Measurements from ENCODE around the gene NUS1.
"Not testable (repeated sequence)": the region's sequence is repeated elsewhere in the genome, so short reads cannot be mapped to it uniquely, and the experiment has no call there.

Gene NUS1

DNA sequence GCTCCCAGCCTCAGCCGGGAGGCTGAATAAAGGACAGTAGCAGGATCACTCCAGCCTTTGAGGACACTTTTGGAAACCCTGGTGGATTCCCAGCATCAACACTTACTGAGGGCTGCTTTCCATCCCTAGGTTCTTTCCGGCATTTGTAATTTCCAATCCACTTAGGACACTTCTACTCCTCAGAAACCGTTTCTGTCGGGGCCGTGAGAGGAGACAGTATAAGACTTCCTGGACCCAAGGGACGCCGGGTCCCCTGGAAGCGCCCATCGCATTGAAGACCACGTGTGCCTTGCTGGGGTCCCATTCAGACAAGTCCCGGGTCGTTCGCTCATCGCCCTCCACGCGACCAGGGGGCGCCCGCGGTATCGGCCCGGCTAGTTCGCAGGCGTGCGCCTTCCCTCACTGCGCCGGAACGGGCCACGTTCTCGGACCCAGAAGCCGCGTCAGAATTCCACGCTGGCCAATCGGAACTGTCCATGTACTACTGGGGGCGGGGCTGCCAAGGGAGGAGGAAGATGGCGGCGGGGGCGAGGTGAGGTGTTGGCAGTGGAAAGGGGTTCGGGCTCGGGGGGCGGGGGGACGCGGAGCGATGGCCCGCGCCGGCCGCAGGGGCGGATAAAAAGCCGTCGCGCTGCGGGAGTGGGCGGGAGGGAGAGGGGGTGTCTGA, at the start of gene NUS1:
Gene NUS1, plus strand, starts transcription at position 479 of the 667 bp plus-strand sequence. CDS start 202 bp downstream, outside the sequence.
- Mint-ChIP-seq H3K27ac (peak within 1 kb of the TSS; percentile 98), H3K36me3 (ENCODE audit: low read depth) (peaks cover 42% of the 10 kb centered on the region), H3K9me3 (no peaks in the 10 kb centered on the region), H3K27me3 (no peaks in the 10 kb centered on the region), H3K4me1 (ENCODE audit: low read depth) (peaks cover 49% of the 10 kb centered on the region), H3K4me3 (peak within 1 kb of the TSS; percentile 94)

DNA sequence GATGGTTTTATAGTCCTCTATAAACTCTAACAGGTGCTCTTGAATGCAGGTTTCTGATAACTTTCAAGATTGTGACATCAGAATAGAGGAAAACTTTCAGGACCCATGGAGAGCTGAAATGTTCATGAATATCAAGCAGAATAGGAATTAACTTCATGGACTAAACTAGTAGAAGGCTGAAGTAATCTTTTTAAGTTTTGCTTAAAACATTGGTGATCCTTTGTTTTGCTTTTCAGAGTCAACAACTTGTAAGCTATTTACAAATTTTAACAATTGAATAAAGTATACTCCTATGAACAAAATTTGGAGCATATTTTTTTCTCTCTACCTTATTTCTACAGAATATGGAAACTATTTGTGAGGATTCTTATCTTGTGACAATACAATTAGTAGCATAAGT, 47.7 kb upstream of the NUS1 start:
- Mint-ChIP-seq H3K9me3 (peaks cover 13% of the 10 kb centered on the region), H3K27me3 (peaks cover 22% of the 10 kb centered on the region), H3K36me3 (ENCODE audit: low read depth) (peaks cover 21% of the 10 kb centered on the region), H3K4me3 (no peak overlapping the region), H3K4me1 (ENCODE audit: low read depth) (no peaks in the 10 kb centered on the region), H3K27ac (no peak overlapping the region)

DNA sequence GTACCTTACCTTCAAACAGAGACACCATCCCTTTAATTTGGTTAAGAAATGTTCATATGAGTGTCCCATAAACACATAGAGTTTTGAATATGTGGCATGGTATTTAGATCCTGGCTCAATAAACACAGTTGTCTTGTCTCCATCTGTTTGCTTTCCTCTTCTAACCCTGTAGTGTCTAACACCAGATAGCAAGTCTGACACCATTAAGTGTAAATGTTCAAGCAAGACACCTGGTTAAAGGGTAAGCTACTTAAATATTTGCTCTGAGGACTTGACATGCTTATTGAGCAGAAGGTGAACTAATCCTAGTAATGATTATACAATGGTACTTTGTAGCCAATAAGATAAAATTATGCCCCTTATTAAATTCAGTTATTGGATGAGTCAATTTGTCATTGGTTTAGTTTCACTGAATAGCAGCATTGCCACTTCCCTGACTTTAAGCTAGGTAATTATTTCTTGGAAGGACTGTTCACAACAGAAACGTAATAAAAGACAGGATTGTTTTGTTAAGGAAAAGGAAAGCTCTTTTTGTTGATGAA, 46.1 kb upstream of the NUS1 start:
- H3K9me3 Mint-ChIP-seq = peaks cover 10% of the 10 kb centered on the region
- no peaks in the 10 kb centered on the region for H3K4me1 Mint-ChIP-seq (ENCODE audit: low read depth)
- H3K36me3 Mint-ChIP-seq (ENCODE audit: low read depth) = peaks cover 18% of the 10 kb centered on the region
- H3K27me3 Mint-ChIP-seq = peaks cover 23% of the 10 kb centered on the region
- no peak overlapping the region for H3K4me3 Mint-ChIP-seq
- H3K27ac Mint-ChIP-seq = no peak overlapping the region

DNA sequence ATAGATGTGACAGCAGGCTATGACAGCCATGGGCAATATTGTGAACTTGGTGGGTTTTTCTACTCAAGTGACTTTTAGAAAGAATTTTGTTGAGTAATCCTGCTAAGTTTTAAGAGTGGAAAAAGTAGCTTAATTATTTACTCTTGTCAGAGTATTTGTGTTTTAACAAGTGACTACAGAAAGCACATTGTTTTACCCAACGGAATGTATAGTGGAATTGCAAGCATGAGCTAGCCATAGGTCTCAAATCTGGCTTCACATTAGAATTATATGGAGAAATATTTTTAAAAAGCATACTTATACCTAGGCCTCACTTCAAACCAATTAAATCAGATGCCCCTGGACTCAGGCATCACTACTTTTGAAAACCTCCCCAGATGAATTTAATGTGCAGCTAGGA, 37.5 kb upstream of the NUS1 start:
- Mint-ChIP-seq H3K36me3 (ENCODE audit: low read depth) (peaks cover 8% of the 10 kb centered on the region), H3K9me3 (no peaks in the 10 kb centered on the region), H3K27me3 (peaks cover 13% of the 10 kb centered on the region), H3K4me1 (ENCODE audit: low read depth) (no peaks in the 10 kb centered on the region), H3K4me3 (no peak overlapping the region), H3K27ac (no peak overlapping the region)

DNA sequence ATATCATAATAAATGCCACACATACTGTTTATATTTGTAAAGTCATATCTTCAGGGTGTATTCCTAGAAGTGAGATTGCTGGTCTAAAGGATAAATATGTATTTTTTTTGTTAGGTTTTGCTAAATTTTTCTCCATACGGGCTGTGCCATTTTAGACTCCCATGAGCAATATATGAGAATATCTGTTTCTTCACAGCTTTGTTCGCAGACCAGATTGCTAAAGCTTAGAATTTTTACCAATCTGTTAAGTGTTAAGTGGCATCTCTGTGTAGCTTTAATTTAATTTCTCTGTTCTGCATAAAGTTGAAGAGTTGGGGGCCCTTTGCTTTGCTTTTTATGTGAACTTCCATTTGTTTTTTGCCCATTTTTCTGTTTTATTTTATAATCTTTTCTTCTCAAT, 32.3 kb upstream of the NUS1 start:
- Mint-ChIP-seq H3K4me3 (no peak overlapping the region), H3K9me3 (no peaks in the 10 kb centered on the region), H3K36me3 (ENCODE audit: low read depth) (peaks cover 13% of the 10 kb centered on the region), H3K27ac (no peak overlapping the region), H3K27me3 (peaks cover 3% of the 10 kb centered on the region), H3K4me1 (ENCODE audit: low read depth) (no peaks in the 10 kb centered on the region)

DNA sequence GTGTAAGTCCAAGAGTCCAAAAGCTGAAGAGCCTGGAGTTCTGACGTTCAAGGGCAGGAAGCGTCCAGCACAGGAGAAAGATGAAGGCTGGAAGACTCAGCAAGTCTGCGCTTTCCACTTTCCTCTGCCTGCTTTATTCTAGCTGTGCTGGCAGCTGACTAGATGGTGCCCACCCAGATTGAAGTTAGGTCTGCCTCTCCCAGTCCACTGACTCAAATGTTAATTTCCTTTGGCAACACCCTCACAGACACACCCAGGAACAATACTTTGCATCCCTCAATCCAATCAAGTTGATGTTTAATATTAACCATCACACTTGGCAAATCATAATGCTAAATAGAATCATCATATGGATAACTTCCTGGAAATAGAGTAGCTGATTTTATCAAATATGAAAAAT, 23.3 kb upstream of the NUS1 start:
- not testable (repeated sequence) for H3K4me3 Mint-ChIP-seq; H3K27me3 Mint-ChIP-seq; H3K27ac Mint-ChIP-seq; H3K4me1 Mint-ChIP-seq (ENCODE audit: low read depth); H3K9me3 Mint-ChIP-seq
- peaks cover 11% of the 10 kb centered on the region for H3K36me3 Mint-ChIP-seq (ENCODE audit: low read depth)

DNA sequence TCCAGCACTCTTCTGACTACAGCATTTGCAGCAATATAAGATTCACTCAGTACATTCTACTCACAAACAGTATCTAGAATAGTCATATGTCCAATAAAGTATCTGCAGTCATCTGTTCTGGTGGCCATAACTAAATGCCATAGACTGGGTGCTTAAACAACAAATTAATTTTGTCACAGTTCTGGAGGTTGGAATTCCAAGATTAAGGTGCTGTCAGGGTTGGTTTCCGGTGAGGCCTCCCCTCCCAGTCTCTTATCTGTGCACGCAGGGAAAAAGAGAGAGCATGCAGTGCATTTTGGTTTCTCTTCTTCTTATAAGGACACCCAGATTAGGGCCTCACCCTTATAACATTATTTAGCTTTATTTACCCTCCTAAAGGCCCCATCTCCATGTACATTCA, 21.3 kb upstream of the NUS1 start:
- no peak overlapping the region for H3K27ac Mint-ChIP-seq
- no peak overlapping the region for H3K4me3 Mint-ChIP-seq
- H3K9me3 Mint-ChIP-seq = no peaks in the 10 kb centered on the region
- no peaks in the 10 kb centered on the region for H3K27me3 Mint-ChIP-seq
- peaks cover 4% of the 10 kb centered on the region for H3K4me1 Mint-ChIP-seq (ENCODE audit: low read depth)
- H3K36me3 Mint-ChIP-seq (ENCODE audit: low read depth) = peaks cover 14% of the 10 kb centered on the region

DNA sequence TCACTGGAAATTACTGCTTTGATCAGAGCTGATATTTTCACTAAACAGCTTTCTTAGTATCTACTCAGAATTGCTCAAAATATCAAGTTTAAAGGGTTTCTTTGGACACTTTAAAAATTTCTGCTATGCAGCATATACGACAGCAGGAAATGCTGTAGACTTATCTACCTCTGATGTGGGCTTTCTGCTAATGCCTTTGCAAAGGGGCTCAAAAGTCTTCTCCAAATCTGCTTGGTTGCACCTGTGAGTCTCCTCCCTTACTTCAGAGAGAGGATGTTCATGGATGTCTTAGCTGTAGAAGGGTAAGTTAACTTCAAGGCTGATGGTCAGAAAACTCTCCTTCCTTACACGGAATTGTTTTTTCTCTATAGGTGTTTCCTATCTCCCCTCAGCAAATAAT, 19.9 kb upstream of the NUS1 start:
- Mint-ChIP-seq H3K4me1 (ENCODE audit: low read depth) (peaks cover 4% of the 10 kb centered on the region), H3K27ac (no peak overlapping the region), H3K36me3 (ENCODE audit: low read depth) (peaks cover 10% of the 10 kb centered on the region), H3K9me3 (no peaks in the 10 kb centered on the region), H3K4me3 (no peak overlapping the region), H3K27me3 (no peaks in the 10 kb centered on the region)

DNA sequence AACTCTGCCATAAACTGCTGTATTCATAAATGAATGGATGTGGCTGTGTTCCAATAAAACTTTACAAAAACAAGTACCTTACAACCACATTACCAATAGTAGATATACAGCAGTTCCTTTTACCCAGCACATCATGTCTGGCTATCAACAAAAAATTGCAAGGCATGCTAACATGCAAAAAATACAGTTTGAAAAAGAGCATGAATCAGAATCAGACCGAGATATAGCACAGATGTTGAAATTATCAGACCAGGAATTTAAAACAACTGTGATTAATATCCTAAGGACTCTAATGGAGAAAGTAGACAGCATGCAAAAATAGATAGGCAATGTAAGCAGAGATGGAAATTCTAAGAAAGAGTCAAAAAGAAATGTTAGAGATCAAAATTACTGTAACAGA, 8.4 kb upstream of the NUS1 start:
- no peaks in the 10 kb centered on the region for H3K27me3 Mint-ChIP-seq
- no peak overlapping the region for H3K4me3 Mint-ChIP-seq
- H3K27ac Mint-ChIP-seq = no peak overlapping the region
- H3K9me3 Mint-ChIP-seq = no peaks in the 10 kb centered on the region
- peaks cover 10% of the 10 kb centered on the region for H3K36me3 Mint-ChIP-seq (ENCODE audit: low read depth)
- H3K4me1 Mint-ChIP-seq (ENCODE audit: low read depth) = no peaks in the 10 kb centered on the region

DNA sequence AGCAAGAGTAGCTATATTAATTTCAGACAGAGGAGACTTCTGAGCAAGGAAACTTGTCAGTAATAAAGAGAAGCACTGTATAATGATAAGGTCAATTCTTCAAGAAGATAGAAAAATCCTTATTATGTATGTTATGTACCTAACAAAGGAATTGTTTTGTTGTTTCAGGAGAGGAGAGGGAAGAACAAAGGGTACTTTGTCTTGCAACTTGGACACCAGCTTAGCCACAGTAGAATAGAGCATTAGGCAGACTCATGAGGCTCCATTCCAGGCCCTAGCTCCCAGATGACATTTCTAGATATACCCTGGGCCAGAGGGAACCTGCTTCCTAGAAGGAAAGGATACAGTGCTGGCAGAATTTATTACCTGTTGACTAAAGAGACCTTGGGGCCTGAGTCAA, 6.5 kb upstream of the NUS1 start:
- H3K36me3 Mint-ChIP-seq (ENCODE audit: low read depth) = peaks cover 10% of the 10 kb centered on the region
- peaks cover 8% of the 10 kb centered on the region for H3K4me1 Mint-ChIP-seq (ENCODE audit: low read depth)

DNA sequence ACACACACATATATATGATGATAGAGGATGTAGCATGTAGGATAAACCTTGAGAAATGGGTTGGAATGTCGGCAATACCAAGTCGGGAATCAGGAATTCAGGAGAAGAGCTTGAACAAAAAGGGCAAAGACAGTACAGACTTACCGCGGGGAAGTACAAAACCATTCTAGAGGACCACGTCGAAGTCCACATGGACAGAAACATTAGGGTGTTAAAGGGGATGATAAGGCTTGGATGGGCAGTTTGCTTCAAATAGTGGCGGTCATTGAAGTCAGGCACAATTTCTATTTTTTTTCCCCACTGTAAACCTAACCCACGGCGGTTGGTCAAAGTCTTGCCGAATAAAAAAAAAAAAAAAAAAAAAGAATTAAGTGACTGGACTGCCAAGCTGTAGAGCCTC, 766 bp upstream of the NUS1 start:
- H3K27ac Mint-ChIP-seq = peak overlapping the region; percentile 98
- peaks cover 36% of the 10 kb centered on the region for H3K36me3 Mint-ChIP-seq (ENCODE audit: low read depth)
- no peaks in the 10 kb centered on the region for H3K9me3 Mint-ChIP-seq
- peaks cover 43% of the 10 kb centered on the region for H3K4me1 Mint-ChIP-seq (ENCODE audit: low read depth)
- H3K4me3 Mint-ChIP-seq = peak overlapping the region; percentile 94
- H3K27me3 Mint-ChIP-seq = no peaks in the 10 kb centered on the region

More for the DNA sequence above, 6.5 kb upstream of the NUS1 start:
- Mint-ChIP-seq H3K27me3 (no peaks in the 10 kb centered on the region), H3K4me3 (no peak overlapping the region), H3K9me3 (no peaks in the 10 kb centered on the region), H3K27ac (no peak overlapping the region)

DNA sequence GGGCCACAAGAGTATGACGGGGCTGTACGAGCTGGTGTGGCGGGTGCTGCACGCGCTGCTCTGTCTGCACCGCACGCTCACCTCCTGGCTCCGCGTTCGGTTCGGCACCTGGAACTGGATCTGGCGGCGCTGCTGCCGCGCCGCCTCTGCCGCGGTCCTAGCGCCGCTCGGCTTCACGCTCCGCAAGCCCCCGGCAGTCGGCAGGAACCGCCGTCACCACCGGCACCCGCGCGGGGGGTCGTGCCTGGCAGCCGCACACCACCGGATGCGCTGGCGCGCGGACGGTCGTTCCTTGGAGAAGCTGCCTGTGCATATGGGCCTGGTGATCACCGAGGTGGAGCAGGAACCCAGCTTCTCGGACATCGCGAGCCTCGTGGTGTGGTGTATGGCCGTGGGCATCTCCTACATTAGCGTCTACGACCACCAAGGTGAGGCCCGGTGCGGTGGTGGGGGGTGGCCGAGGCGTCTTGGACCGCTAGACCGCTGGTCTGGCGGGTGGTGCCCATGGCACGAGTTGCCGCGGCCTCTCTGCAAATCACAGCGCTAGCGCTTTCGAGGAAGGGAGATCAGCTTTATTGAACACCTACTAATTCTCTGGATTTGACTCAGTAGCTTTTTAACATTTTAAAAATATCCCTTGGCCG, 511 bp downstream of the NUS1 start:
- not testable (repeated sequence) for H3K27me3 Mint-ChIP-seq
- peaks cover 56% of the 10 kb centered on the region for H3K4me1 Mint-ChIP-seq (ENCODE audit: low read depth)
- H3K4me3 Mint-ChIP-seq = peak overlapping the region; percentile 94

DNA sequence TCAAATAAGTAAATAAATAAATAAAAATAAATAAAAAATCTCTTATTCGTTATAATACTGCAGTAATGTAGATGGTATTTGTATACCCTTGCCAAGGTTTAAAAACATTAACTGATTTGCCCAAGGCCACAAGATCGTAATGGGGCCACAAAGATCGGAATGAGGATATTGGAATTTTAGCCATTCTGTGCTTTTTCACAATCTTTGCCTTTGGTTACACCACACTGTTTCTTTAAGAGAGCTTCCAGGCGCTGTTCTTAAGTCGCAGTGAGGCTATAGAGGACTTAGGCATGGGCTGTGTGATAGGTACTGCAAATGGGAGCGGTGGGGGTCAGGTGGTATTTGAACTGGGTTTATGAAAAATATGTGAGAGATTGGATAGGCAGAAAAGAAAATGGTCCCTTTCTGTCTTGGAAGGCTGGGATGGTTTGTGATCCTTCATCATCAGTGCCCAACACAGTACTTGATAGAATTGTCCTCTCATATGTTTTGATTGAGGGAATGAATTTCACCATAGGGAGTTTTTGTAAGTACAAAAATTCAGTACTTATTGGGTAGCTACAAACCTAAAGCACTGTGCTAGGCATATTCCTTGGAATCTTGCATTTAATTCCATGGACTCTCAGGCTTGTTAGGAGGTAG, 1.4 kb downstream of the NUS1 start:
- no peaks in the 10 kb centered on the region for H3K9me3 Mint-ChIP-seq
- peak overlapping the region; percentile 85 for H3K4me3 Mint-ChIP-seq
- H3K27me3 Mint-ChIP-seq = no peaks in the 10 kb centered on the region
- peaks cover 65% of the 10 kb centered on the region for H3K4me1 Mint-ChIP-seq (ENCODE audit: low read depth)
- H3K27ac Mint-ChIP-seq = peak overlapping the region; percentile 51
- peaks cover 46% of the 10 kb centered on the region for H3K36me3 Mint-ChIP-seq (ENCODE audit: low read depth)

More for the DNA sequence above, 511 bp downstream of the NUS1 start:
- peak overlapping the region; percentile 98 for H3K27ac Mint-ChIP-seq
- H3K9me3 Mint-ChIP-seq = not testable (repeated sequence)
- H3K36me3 Mint-ChIP-seq (ENCODE audit: low read depth) = peaks cover 44% of the 10 kb centered on the region

DNA sequence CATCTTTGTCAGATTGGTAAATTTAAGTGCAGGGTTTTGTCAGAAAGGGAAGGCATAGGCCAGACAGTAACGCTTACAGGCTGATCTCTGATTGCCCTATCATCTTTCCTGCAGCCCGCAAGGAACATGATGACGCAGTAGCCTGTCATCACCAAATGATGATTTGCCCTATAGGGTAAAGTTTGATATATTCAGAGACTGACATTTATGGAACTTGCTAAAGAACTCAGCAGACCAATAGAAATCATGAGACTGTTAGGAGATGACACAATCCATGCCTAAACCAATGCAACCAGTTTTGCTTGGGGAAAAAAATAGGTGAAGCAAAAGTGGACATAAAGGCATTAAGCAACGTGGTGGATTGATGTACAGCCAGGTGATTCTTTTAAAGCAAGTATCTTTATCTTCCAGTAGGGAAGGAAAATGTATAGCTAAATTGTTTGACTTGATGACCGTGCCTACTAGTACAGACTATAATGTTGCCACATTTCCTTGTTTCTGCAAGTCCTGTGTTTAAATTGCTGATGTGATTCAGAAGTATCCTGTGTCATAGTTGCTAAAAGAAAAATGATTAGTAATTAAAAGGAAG, 2.4 kb downstream of the NUS1 start:
- no peaks in the 10 kb centered on the region for H3K27me3 Mint-ChIP-seq
- no peaks in the 10 kb centered on the region for H3K9me3 Mint-ChIP-seq
- H3K36me3 Mint-ChIP-seq (ENCODE audit: low read depth) = peaks cover 49% of the 10 kb centered on the region
- H3K4me3 Mint-ChIP-seq = peak overlapping the region; percentile 85
- peak overlapping the region; percentile 51 for H3K27ac Mint-ChIP-seq
- peaks cover 74% of the 10 kb centered on the region for H3K4me1 Mint-ChIP-seq (ENCODE audit: low read depth)

DNA sequence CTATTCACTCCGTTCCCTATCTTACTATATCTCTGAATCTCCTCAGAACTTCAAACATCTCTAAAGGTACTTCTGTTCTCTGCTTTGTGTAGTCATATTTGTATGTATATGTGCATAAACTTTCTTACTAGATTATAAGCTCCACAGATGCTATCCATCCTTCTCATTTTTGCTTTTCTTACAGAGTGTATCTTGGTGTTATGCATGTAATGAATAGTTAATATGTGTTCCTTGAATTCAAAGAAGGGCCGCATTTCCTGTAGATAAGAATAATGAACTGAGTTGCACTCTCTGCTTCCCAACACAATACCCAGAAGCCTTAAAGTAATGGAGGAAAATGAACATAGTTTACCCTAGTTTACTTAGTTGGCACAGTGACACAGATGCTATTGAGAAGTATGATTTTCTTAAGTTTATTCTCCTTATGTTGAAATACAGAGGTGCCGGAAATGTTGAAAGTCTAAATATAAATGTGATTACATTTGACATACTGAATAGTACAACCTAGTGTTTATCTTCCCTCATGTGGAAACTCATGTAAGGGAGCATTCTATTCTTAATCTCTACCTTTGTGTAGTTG, 6.0 kb downstream of the NUS1 start:
- Mint-ChIP-seq H3K27me3 (no peaks in the 10 kb centered on the region), H3K4me1 (ENCODE audit: low read depth) (peaks cover 82% of the 10 kb centered on the region), H3K27ac (no peak overlapping the region), H3K9me3 (no peaks in the 10 kb centered on the region), H3K36me3 (ENCODE audit: low read depth) (peaks cover 60% of the 10 kb centered on the region), H3K4me3 (peak overlapping the region; percentile 22)
